K562 (cell line): Measurements from ENCODE around the gene HNRNPLL.

Experiments used
- C11orf30 ChIP-seq: fragments of 450-650 bp; IDR thresholded peaks from 2 replicates; pipeline ENCODE4 v1.6.1; 2016; ENCODE audit warnings: low read depth, mild to moderate bottlenecking
- CBX8 ChIP-seq: fragments of 200-600 bp; sonication (generic); IDR thresholded peaks from 2 replicates; pipeline ENCODE4 v1.6.1; 2012; ENCODE audit warnings: borderline replicate concordance, mixed run types, low read depth, mild to moderate bottlenecking, moderate library complexity, mixed read lengths, low read length, control low read depth, inconsistent platforms; ENCODE audit not compliant: poor library complexity, severe bottlenecking; ENCODE audit errors: extremely low read depth
- ELF4 ChIP-seq: fragments of 450-650 bp; formaldehyde crosslinking; IDR thresholded peaks from 2 replicates; pipeline ENCODE4 v1.4.0; 2022; ENCODE audit warnings: missing genetic modification characterization
- EP300 ChIP-seq: IDR thresholded peaks from 2 replicates; pipeline ENCODE4 v1.6.1; 2012; ENCODE audit warnings: low read length, improper control_type of control experiment
- HDAC6 ChIP-seq: IDR thresholded peaks from 2 replicates; pipeline ENCODE4 v1.6.1; 2012; ENCODE audit warnings: low read depth, mild to moderate bottlenecking, control low read depth, inconsistent platforms, low read length, moderate library complexity
- MEF2D ChIP-seq: conservative IDR thresholded peaks from 2 replicates; pipeline ENCODE4 v1.6.1; 2016; ENCODE audit warnings: low read depth, missing genetic modification characterization, missing compliant biosample characterization
- POLR2AphosphoS5 ChIP-seq: IDR thresholded peaks from 2 replicates; pipeline ENCODE4 v1.6.1; 2011; ENCODE audit warnings: mild to moderate bottlenecking, low read depth, low read length, moderate library complexity; ENCODE audit not compliant: control insufficient read depth, insufficient read depth
- SP2 ChIP-seq: IDR thresholded peaks from 2 replicates; pipeline ENCODE4 v1.6.1; 2011; ENCODE audit warnings: mild to moderate bottlenecking, low read depth, low read length, moderate library complexity; ENCODE audit not compliant: poor library complexity, severe bottlenecking; ENCODE audit errors: extremely low read depth
- ZEB2 ChIP-seq: fragments of 450-650 bp; IDR thresholded peaks from 2 replicates; pipeline ENCODE4 v1.6.1; 2016
- TF ChIP-seq, protein P1 (sequence below), 2 experiments: fragments of 450-650 bp; IDR thresholded peaks; 2 replicates each; pipeline ENCODE4 v1.6.1; 2016; ENCODE audit warnings: mild to moderate bottlenecking in 2 of 2, borderline replicate concordance in 1 of 2, low read depth in 1 of 2, moderate library complexity in 1 of 2
- TF ChIP-seq, protein P2 (sequence below), 3 experiments: IDR thresholded peaks in 2 of 3; conservative IDR thresholded peaks in 1 of 3; 2 replicates each; pipeline ENCODE4 v1.5.1; 2011 to 2012; ENCODE audit warnings: low read length in 3 of 3, mild to moderate bottlenecking in 3 of 3, control low read depth in 2 of 3, improper control_type of control experiment in 1 of 3, inconsistent platforms in 1 of 3, low read depth in 1 of 3, mixed read lengths in 1 of 3, moderate library complexity in 1 of 3; ENCODE audit not compliant: insufficient read depth in 2 of 3
- TF ChIP-seq, protein P3 (sequence below): fragments of 450-650 bp; IDR thresholded peaks from 2 replicates; pipeline ENCODE4 v1.6.1; 2016; ENCODE audit warnings: low read depth, mild to moderate bottlenecking, moderate library complexity

DNA sequence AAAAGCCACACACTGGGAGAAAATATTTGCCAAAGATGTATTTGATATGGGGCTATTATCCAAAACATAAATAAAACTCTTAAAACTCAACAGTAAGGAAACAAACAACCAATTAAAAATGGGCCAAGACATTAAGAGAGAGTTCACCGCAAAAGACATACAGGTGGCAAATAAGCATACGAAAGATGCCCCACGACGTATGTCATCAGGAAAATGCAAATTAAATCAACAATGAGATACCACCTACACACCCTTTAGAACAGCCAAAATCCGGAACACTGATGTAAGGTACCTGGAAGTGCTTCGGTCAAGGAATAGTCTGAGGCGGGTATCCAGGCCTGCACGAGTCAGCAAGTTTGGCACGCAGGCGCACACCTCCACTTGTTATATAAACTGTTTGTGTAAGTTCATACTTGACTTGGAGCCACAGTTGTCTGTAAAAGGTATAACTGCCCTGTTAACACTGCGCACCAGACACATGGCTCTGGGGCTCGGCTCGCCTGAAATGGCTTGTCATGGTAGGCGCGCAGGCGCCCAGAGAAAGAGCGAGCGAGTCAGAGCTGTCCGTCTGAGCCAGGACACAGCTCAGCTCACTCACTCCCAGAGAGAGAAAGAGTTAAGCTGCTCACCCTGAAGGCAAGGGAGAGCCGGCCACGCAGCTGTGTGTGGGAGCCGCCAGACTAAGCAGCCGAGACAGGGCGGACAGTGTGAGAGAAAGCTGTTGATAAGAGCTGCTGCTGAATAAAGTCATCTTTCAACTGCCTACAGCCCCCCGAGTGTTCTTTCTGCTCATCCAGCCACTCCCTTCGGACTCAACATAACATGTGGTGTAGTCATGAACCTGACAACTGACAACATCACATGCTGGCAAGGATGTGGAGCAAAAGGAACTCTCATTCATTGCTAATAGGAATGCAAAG lies 87.3 kb downstream of the HNRNPLL start:
- TF ChIP-seq, protein P1, sequence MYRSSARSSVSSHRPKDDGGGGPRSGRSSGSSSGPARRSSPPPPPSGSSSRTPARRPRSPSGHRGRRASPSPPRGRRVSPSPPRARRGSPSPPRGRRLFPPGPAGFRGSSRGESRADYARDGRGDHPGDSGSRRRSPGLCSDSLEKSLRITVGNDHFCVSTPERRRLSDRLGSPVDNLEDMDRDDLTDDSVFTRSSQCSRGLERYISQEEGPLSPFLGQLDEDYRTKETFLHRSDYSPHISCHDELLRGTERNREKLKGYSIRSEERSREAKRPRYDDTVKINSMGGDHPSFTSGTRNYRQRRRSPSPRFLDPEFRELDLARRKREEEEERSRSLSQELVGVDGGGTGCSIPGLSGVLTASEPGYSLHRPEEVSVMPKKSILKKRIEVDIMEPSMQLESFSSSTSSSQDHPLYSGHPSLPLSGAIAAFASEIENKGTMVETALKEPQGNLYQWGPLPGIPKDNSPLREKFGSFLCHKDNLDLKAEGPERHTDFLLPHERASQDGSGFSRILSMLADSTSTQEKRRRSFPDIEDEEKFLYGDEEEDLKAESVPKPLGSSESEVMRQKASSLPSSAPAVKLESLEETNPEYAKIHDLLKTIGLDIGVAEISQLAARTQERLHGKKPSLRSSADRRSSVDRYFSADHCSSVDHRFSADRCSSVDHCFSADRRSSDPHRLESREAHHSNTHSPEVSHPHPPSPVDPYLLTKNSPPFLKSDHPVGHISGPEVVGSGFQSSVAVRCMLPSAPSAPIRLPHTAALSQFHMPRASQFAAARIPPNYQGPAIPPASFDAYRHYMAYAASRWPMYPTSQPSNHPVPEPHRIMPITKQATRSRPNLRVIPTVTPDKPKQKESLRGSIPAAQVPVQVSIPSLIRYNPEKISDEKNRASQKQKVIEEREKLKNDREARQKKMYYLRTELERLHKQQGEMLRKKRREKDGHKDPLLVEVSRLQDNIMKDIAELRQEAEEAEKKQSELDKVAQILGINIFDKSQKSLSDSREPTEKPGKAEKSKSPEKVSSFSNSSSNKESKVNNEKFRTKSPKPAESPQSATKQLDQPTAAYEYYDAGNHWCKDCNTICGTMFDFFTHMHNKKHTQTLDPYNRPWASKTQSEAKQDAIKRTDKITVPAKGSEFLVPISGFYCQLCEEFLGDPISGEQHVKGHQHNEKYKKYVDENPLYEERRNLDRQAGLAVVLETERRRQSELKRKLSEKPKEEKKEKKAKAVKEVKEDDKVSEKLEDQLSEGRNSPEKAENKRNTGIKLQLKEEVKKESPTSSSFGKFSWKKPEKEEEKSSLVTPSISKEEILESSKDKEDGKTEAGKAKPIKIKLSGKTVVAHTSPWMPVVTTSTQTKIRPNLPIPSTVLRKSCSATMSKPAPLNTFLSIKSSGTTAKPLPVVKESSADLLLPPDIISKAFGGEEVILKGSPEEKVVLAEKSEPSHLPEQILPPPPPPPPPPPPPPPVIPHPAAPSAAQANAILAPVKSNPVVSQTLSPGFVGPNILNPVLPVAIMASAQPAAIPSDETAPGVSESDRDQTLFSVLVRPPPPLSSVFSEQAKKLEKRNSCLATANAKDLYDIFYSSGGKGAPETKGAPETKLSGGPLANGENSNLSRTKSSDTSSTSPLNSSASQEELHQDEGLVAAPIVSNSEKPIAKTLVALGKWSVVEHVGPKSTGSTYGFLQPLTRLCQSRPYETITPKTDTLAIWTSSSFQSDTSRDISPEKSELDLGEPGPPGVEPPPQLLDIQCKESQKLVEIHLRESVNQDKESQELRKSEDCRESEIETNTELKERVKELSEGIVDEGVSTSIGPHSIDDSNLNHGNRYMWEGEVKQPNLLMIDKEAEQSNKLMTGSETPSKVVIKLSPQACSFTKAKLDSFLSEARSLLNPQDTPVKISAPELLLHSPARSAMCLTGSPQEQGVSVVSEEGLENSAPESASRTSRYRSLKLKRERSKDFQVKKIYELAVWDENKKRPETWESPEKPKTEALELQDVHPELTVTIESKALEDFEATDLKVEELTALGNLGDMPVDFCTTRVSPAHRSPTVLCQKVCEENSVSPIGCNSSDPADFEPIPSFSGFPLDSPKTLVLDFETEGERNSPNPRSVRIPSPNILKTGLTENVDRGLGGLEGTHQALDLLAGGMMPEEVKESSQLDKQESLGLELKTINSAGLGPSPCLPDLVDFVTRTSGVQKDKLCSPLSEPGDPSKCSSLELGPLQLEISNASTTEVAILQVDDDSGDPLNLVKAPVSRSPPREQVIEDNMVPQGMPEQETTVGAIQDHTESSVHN (IDR thresholded peaks at IDR 0.05; ENCODE audit: borderline replicate concordance in 1 of 2, low read depth in 1 of 2): no peak
- peak; percentile 83 for TF ChIP-seq POLR2AphosphoS5
- no peak for TF ChIP-seq ELF4 (CRISPR knock-in tag)
- no peak; the same call in 1 of the 2 replicates for TF ChIP-seq EP300
- TF ChIP-seq HDAC6: no peak
- peak; percentile 73 for TF ChIP-seq ZEB2
- TF ChIP-seq, protein P2, sequence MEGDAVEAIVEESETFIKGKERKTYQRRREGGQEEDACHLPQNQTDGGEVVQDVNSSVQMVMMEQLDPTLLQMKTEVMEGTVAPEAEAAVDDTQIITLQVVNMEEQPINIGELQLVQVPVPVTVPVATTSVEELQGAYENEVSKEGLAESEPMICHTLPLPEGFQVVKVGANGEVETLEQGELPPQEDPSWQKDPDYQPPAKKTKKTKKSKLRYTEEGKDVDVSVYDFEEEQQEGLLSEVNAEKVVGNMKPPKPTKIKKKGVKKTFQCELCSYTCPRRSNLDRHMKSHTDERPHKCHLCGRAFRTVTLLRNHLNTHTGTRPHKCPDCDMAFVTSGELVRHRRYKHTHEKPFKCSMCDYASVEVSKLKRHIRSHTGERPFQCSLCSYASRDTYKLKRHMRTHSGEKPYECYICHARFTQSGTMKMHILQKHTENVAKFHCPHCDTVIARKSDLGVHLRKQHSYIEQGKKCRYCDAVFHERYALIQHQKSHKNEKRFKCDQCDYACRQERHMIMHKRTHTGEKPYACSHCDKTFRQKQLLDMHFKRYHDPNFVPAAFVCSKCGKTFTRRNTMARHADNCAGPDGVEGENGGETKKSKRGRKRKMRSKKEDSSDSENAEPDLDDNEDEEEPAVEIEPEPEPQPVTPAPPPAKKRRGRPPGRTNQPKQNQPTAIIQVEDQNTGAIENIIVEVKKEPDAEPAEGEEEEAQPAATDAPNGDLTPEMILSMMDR (IDR thresholded peaks at IDR 0.05 in 2 of 3, conservative IDR thresholded peaks at IDR 0.05 in 1 of 3; ENCODE audit: insufficient read depth in 2 of 3, low read depth in 1 of 3, low read length in 3 of 3): no peak
- TF ChIP-seq MEF2D (tag): 0 out of 2 replicates have a peak, but pooled peaks have one; percentile 27
- peak; percentile 99 for TF ChIP-seq C11orf30
- no peak for TF ChIP-seq SP2
- TF ChIP-seq, protein P3, sequence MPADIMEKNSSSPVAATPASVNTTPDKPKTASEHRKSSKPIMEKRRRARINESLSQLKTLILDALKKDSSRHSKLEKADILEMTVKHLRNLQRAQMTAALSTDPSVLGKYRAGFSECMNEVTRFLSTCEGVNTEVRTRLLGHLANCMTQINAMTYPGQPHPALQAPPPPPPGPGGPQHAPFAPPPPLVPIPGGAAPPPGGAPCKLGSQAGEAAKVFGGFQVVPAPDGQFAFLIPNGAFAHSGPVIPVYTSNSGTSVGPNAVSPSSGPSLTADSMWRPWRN: no peak
- no peak for TF ChIP-seq CBX8
